Gastroesophageal sphincter (tissue), 3 donors: ENCODE data around the gene CDADC1.

Experiments used
- CTCF ChIP-seq, 4 experiments: fragments of 200-600 bp in 2 of 4; fragments of 450-650 bp in 2 of 4; sonication (generic) in 1 of 4; IDR thresholded peaks; one replicate each; pipeline ENCODE4 v1.5.1; 2017 to 2019; ENCODE audit warnings: antibody characterized with exemption in 4 of 4, mild to moderate bottlenecking in 2 of 4, moderate library complexity in 2 of 4
- EP300 ChIP-seq: sonication (generic); formaldehyde crosslinking; IDR thresholded peaks from one replicate; pipeline ENCODE4 v1.6.1; 2017; ENCODE audit warnings: antibody characterized with exemption, mild to moderate bottlenecking

GRCh38 chr13:49279112-49279511 lies 31.4 kb downstream of the CDADC1 start:
- TF ChIP-seq CTCF (IDR thresholded peaks at IDR 0.05) (no peak), EP300 (no peak)
